Measurements from ENCODE around the gene FAT2.

DNA sequence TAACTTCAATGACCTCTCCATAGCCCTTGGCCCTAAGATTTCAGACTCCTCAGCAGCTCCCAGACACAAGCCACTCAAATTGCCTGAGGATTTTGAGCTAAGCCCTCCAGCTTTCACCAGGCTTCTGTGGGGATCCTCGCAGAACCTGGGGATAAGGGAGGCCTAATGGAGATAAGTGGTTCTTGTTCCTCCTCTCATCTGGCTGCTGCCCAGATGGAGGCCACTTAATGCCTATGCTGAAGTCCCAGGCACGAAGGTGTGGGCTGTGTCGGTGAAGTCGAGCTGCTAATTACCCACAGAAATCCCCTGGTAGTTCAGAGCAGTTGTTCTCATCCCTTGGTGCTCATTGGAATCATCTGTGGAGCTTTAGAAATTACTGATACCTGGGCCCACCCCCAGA, 10.3 kb upstream of the FAT2 start:
- TF ChIP-seq CTCF (IDR thresholded peaks at IDR 0.05) (no peak), EZH2 (IDR thresholded peaks at IDR 0.05; ENCODE audit: borderline replicate concordance, insufficient read depth, low read depth, low read length, poor library complexity, severe bottlenecking) (no peak)
